Measurements from ENCODE around the gene GLG1. TPM values are rescaled to one million over a fixed set of nuclear protein-coding genes. Genes with fewer than 3 reads are reported as not detected.

Gene GLG1
- total and polyA plus RNA-seq, 2 experiments from 2014 or later, result 142 to 148 TPM

DNA sequence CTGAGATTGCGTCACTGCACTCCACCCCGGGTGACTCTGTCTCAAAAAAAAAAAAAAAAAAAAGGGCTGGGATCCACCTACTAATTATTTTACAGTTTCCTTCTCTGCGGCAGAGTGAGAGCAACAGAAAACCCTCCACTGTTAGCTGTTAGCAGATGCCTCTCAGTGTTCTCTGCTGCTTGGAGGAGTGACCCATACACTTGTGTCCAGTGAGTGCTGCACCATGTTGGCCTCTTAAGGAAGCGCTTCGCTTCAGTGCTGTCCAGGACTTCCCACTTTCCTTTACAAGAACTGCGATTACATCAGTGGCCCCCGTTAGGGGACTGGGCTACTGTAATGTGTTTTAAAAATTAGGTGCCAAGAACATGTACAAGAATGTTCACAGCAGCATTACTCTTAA lies 167.2 kb downstream of the GLG1 start:
- no peak overlapping the region for H3K27ac ChIP-seq
- no peaks in the 10 kb centered on the region for H3K36me3 ChIP-seq (replicated peaks; ENCODE audit: insufficient read depth, low read depth)
- H3K4me1 ChIP-seq (ENCODE audit: insufficient read depth), result no peaks in the 10 kb centered on the region
- no peaks in the 10 kb centered on the region for H3K79me2 ChIP-seq
- no peak overlapping the region for H3K4me2 ChIP-seq
- no peaks in the 10 kb centered on the region for H3K9me3 ChIP-seq (ENCODE audit: low read depth)
- no peak overlapping the region for H2AFZ ChIP-seq
- no peaks in the 10 kb centered on the region for H3K9me2 ChIP-seq (replicated peaks; ENCODE audit: insufficient read depth)
- no peak overlapping the region for H3K4me3 ChIP-seq
- DNase-seq (ENCODE audit: low spot score), result no peak
- no peak for TF ChIP-seq EZH2 (IDR thresholded peaks at IDR 0.05; ENCODE audit: borderline replicate concordance)
- TF ChIP-seq, protein P1, sequence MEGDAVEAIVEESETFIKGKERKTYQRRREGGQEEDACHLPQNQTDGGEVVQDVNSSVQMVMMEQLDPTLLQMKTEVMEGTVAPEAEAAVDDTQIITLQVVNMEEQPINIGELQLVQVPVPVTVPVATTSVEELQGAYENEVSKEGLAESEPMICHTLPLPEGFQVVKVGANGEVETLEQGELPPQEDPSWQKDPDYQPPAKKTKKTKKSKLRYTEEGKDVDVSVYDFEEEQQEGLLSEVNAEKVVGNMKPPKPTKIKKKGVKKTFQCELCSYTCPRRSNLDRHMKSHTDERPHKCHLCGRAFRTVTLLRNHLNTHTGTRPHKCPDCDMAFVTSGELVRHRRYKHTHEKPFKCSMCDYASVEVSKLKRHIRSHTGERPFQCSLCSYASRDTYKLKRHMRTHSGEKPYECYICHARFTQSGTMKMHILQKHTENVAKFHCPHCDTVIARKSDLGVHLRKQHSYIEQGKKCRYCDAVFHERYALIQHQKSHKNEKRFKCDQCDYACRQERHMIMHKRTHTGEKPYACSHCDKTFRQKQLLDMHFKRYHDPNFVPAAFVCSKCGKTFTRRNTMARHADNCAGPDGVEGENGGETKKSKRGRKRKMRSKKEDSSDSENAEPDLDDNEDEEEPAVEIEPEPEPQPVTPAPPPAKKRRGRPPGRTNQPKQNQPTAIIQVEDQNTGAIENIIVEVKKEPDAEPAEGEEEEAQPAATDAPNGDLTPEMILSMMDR (IDR thresholded peaks at IDR 0.05; ENCODE audit: poor library complexity), result no peak
- 77% methylated on average over 7 of the region's 7 CpGs for WGBS (ENCODE audit: low lambda C conversion rate, missing lambda C conversion rate)
- no peaks in the 10 kb centered on the region for H4K20me1 ChIP-seq (ENCODE audit: insufficient read depth, poor library complexity, severe bottlenecking)
- H3K27me3 ChIP-seq, result no peaks in the 10 kb centered on the region

GRCh38 chr16:74438492-74438979 lies 168.4 kb downstream of the GLG1 start:
- Histone ChIP-seq H3K9me3 (ENCODE audit: low read depth) (no peaks in the 10 kb centered on the region), H3K27ac (no peak overlapping the region), H4K20me1 (ENCODE audit: insufficient read depth, poor library complexity, severe bottlenecking) (no peaks in the 10 kb centered on the region), H3K4me1 (ENCODE audit: insufficient read depth) (no peaks in the 10 kb centered on the region), H2AFZ (no peak overlapping the region), H3K4me3 (no peak overlapping the region), H3K36me3 (replicated peaks; ENCODE audit: insufficient read depth, low read depth) (no peaks in the 10 kb centered on the region), H3K9me2 (replicated peaks; ENCODE audit: insufficient read depth) (no peaks in the 10 kb centered on the region), H3K79me2 (no peaks in the 10 kb centered on the region), H3K27me3 (no peaks in the 10 kb centered on the region), H3K4me2 (no peak overlapping the region)
- WGBS (ENCODE audit: low lambda C conversion rate, missing lambda C conversion rate), result 85% methylated on average over 7 of the region's 7 CpGs
- TF ChIP-seq EZH2phosphoT487 (IDR thresholded peaks at IDR 0.05; ENCODE audit: low read depth, severe bottlenecking, unreplicated experiment), result no peak
- TF ChIP-seq, protein P1 (IDR thresholded peaks at IDR 0.05; ENCODE audit: poor library complexity), result no peak
- TF ChIP-seq EZH2 (IDR thresholded peaks at IDR 0.05; ENCODE audit: borderline replicate concordance), result no peak
- no peak for DNase-seq (ENCODE audit: low spot score)

DNA sequence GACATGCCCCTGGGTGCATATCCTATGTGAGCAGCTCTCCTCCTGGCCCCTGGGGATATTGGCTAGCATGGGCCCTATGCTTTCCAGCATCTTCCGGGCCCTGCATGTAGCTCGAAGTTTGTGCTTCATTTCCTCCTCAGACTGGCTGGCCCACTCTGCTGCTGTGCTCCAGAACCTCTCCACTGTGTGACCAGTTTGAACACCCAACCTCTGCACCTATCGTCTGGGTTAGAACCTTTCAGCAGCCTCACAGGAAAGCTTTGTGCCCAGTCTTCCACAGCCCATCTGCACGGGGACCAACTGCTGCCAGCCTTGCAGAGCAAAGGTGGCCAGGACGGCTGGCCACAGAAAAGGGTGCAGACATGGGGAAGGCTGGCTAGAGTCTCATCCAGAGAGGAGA lies 175.4 kb downstream of the GLG1 start:
- Histone ChIP-seq H3K4me1 (ENCODE audit: insufficient read depth) (no peaks in the 10 kb centered on the region), H4K20me1 (ENCODE audit: insufficient read depth, poor library complexity, severe bottlenecking) (no peaks in the 10 kb centered on the region), H3K4me2 (no peak overlapping the region), H3K9me2 (replicated peaks; ENCODE audit: insufficient read depth) (no peaks in the 10 kb centered on the region), H2AFZ (no peak overlapping the region), H3K27ac (no peak overlapping the region), H3K79me2 (no peaks in the 10 kb centered on the region), H3K36me3 (replicated peaks; ENCODE audit: insufficient read depth, low read depth) (no peaks in the 10 kb centered on the region), H3K9me3 (ENCODE audit: low read depth) (no peaks in the 10 kb centered on the region), H3K4me3 (no peak overlapping the region), H3K27me3 (no peaks in the 10 kb centered on the region)
- WGBS (ENCODE audit: low lambda C conversion rate, missing lambda C conversion rate), result 88% methylated on average over 5 of the region's 5 CpGs
- no peak for DNase-seq (ENCODE audit: low spot score)
- TF ChIP-seq, protein P1 (IDR thresholded peaks at IDR 0.05; ENCODE audit: poor library complexity), result no peak
- no peak for TF ChIP-seq EZH2phosphoT487 (IDR thresholded peaks at IDR 0.05; ENCODE audit: low read depth, severe bottlenecking, unreplicated experiment)
- TF ChIP-seq EZH2 (IDR thresholded peaks at IDR 0.05; ENCODE audit: borderline replicate concordance), result no peak
